LHCN-M2 (cell line): ENCODE data around the gene RNF40. TPM values are rescaled to one million over a fixed set of nuclear protein-coding genes. Genes with fewer than 3 reads are reported as not detected.
"Not testable (repeated sequence)": the region's sequence is repeated elsewhere in the genome, so short reads cannot be mapped to it uniquely, and the experiment has no call there.

ENCODE experiments used
- DNase-seq: peaks from one replicate; pipeline ENCODE4 v3.0.0-alpha.2; 2012; ENCODE audit warnings: low read depth
- total RNA-seq: library from RNA; depleted of rRNA; stranded (reverse); fragments of >200 nt; gene quantifications from 2 replicates; pipeline ENCODE4 v1.2.3, GENCODE V29; 2014; rRNA removed

RNF40 gene
- total RNA-seq, 1 experiment from 2014 or later: 105 TPM

DNA sequence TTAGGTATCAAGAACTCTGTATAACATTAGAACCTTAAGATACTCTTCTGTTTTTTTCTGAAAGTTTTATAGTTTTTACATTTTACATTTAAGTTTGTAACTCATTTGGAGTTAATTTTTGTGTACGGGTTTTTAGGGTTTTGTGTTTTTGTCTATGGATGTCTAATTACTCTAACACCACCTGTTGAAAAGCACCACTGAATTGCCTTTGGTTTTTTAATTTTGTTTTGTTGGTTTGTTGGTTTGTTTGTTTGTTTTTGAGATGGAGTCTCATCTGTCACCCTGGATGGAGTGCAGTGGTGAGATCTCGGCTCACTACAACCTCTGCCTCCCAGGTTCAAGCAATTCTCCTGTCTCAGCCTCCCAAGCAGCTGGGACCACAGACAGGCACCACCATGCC, 54.6 kb downstream of the RNF40 start:
- DNase-seq: no peak

GRCh38 chr16:30820952-30821421, 58.9 kb downstream of the RNF40 start:
- no peak for DNase-seq

DNA sequence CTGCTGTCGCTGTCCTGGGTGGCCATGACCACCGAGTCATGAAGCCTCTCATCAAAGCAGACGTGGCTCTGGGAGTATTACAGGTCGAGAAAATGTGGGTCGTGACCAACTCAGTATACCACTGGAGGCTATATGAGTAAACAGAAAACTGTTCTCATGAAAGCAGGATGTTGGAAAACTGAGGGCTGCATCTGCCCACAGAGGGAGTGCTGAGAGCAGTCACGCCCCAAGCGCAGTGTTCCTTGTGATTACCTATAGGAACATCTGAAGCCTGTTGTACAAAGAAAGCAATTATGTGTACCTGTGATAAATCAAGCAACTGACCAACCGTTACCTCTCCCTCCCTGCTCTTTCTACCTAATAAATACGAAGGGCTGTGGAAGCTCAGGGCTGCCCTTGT, 59.3 kb downstream of the RNF40 start:
- DNase-seq: not testable (repeated sequence)

DNA sequence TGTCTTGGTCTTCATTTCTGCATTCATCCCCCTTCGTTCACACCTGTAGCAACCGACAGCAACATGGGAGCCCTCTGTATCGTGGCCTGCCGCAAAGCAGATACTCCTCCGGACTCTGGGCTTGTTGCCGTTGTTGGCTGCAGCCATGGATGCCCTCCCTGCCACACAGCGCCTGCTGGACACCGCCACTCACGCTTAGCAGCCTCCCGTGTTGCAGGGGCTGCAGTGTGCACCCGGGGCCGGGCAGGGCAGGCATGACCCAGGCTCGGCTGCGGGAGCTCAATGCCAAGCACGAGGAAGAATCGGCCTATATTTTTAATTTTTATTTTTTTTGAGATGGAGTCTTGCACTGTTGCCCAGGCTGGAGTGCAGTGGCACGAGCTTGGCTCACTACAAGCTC, 59.8 kb downstream of the RNF40 start:
- no peak for DNase-seq

Other genes with a start within 250 kb of the RNF40 start
- gene ZNF768, start 235.8 kb upstream of the RNF40 start, total RNA-seq: 36.7 and 40.6 TPM in 2 replicates
- 13.3 TPM in 2 replicates for gene ZNF747, start 227.5 kb upstream of the RNF40 start, total RNA-seq
- 7.8 and 9.6 TPM in 2 replicates for gene ZNF764, start 203.9 kb upstream of the RNF40 start, total RNA-seq
- 11.9 and 16.2 TPM in 2 replicates for gene ZNF688, start 190.6 kb upstream of the RNF40 start, total RNA-seq
- gene ZNF785, start 176.6 kb upstream of the RNF40 start, total RNA-seq: 8.5 and 9.6 TPM in 2 replicates
- 8.7 and 12.5 TPM in 2 replicates for gene ZNF689, start 151.9 kb upstream of the RNF40 start, total RNA-seq
- 9.3 and 12.7 TPM in 2 replicates for gene PRR14, start 111.4 kb upstream of the RNF40 start, total RNA-seq
- gene FBRS, start 103.9 kb upstream of the RNF40 start, total RNA-seq: 20.1 and 23.0 TPM in 2 replicates
- 10.3 and 16.1 TPM in 2 replicates for gene SRCAP, start 63.2 kb upstream of the RNF40 start, total RNA-seq
- 39.8 and 42.3 TPM in 2 replicates for gene PHKG2, start 13.9 kb upstream of the RNF40 start, total RNA-seq
- gene CFAP119, start 260 bp upstream of the RNF40 start, total RNA-seq: 4.0 and 5.1 TPM in 2 replicates
- gene ZNF629, start 24.9 kb downstream of the RNF40 start, total RNA-seq: 20.8 and 21.0 TPM in 2 replicates
- gene BCL7C, start 131.8 kb downstream of the RNF40 start, total RNA-seq: 71.5 and 74.5 TPM in 2 replicates
- 2.5 and 4.1 TPM in 2 replicates for gene CTF1, start 134.3 kb downstream of the RNF40 start, total RNA-seq
- gene FBXL19, start 161.2 kb downstream of the RNF40 start, total RNA-seq: 28.6 and 33.2 TPM in 2 replicates
- 62.5 and 73.6 TPM in 2 replicates for gene ORAI3, start 186.7 kb downstream of the RNF40 start, total RNA-seq
- gene SETD1A, start 195.4 kb downstream of the RNF40 start, total RNA-seq: 2.4 and 3.4 TPM in 2 replicates
- 133 and 143 TPM in 2 replicates for gene HSD3B7, start 222.9 kb downstream of the RNF40 start, total RNA-seq
- 1.7 and 4.1 TPM in 2 replicates for gene STX1B, start 248.3 kb downstream of the RNF40 start, total RNA-seq